RKO (cell line): Measurements from ENCODE around the gene MACROH2A1.

Source experiments
- DNase-seq: peaks from one replicate; pipeline ENCODE4 v3.0.0-alpha.2; 2016; ENCODE audit warnings: low spot score

Gene MACROH2A1

GRCh38 chr5:135435467-135436330 lies 36.7 kb upstream of the MACROH2A1 start:
- DNase-seq: no peak

GRCh38 chr5:135434591-135435466 lies 35.8 kb upstream of the MACROH2A1 start:
- DNase-seq: no peak

- no peak for DNase-seq
These were observed 34.8 kb upstream of the MACROH2A1 start for GRCh38 chr5:135433681-135434426.

- DNase-seq: no peak
These were observed 33.1 kb upstream of the MACROH2A1 start for GRCh38 chr5:135432113-135432512.

GRCh38 chr5:135430135-135430437 lies 31.1 kb upstream of the MACROH2A1 start:
- no peak for DNase-seq

- DNase-seq: no peak
These were observed 30.5 kb upstream of the MACROH2A1 start for GRCh38 chr5:135429301-135430134.

- DNase-seq: no peak
These were observed 29.6 kb upstream of the MACROH2A1 start for GRCh38 chr5:135428586-135428985.

GRCh38 chr5:135426102-135427082 lies 27.4 kb upstream of the MACROH2A1 start:
- peak; percentile 59 for DNase-seq

- no peak for DNase-seq
These were observed 26.6 kb upstream of the MACROH2A1 start for GRCh38 chr5:135425641-135426040.

GRCh38 chr5:135423846-135424168 lies 24.8 kb upstream of the MACROH2A1 start:
- DNase-seq: no peak

- DNase-seq: no peak
These were observed 24.3 kb upstream of the MACROH2A1 start for GRCh38 chr5:135423146-135423845.

GRCh38 chr5:135422419-135422818 lies 23.4 kb upstream of the MACROH2A1 start:
- DNase-seq: no peak

- no peak for DNase-seq
These were observed 18.1 kb upstream of the MACROH2A1 start for GRCh38 chr5:135417083-135417482.

GRCh38 chr5:135405082-135405481 lies 6.1 kb upstream of the MACROH2A1 start:
- DNase-seq: no peak

GRCh38 chr5:135402031-135402430 lies 3.0 kb upstream of the MACROH2A1 start:
- no peak for DNase-seq

GRCh38 chr5:135400866-135401265 lies 1.8 kb upstream of the MACROH2A1 start:
- DNase-seq: no peak

GRCh38 chr5:135399794-135400542 lies 937 bp upstream of the MACROH2A1 start:
- DNase-seq: no peak

GRCh38 chr5:135398160-135398854 lies 724 bp downstream of the MACROH2A1 start:
- DNase-seq: peak; percentile 47
